ENCODE data around the gene NAA35.

The NAA35 gene

DNA sequence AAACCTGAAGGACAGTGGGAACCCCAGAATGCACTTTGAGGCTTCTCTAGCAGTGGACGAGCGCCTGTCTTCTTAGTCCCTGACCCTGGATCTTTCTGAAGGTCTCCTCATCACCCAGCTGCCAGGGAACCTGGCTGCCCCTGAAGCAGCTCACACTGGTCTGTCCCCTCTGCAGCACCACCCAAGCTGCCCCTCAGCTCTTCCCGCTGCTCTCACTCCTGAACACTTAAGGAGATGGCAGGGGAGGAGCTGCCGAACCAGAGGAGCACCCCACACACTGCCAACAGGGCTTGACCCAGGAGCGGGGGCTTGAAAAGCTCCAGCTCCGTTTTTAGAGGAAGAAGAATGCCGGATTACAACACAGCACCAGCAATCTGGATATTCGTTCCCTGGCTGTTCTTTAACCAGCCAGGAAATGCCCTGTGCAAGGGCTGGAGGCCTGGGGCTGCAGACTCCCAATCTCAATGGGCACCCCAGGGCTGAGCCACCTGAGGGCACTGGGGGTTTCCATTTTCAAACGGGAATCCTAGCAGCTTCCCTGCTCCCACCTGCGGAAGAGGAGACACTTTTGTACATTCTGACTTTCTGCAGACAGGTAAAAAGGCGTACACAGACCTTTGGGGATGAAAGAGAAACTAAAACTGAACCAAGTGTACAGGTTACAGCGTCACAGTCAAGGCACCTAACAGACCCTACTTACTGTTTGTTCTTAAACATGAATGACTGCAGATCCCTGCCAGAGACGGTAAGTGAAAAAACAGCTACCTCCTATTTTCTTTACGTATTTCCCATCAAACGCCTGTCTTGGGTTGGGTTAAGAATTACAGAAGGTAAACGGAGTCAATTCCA is 122.1 kb downstream of the NAA35 start:
- no peak for DNase-seq (ENCODE audit: low read depth)

DNA sequence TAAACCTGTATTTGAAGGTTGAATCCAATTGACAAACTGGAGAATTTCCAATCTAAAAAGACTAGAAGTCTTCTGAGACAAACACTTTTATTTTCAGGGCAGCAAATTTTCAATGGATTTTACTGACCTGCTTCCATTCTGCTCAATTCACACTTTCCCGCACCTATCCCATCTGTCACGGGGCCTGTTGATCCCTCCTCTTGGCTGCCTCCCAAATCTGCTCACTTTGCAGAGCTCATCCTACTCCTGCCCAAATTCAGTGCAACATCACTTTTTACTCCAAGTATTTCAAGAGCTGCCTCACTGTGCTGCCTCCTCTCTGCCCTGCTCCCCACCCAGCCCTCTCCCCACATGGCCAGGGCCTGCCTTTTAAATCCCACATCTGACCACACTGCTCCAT is 123.3 kb downstream of the NAA35 start:
- DNase-seq (ENCODE audit: low read depth) = no peak

DNA sequence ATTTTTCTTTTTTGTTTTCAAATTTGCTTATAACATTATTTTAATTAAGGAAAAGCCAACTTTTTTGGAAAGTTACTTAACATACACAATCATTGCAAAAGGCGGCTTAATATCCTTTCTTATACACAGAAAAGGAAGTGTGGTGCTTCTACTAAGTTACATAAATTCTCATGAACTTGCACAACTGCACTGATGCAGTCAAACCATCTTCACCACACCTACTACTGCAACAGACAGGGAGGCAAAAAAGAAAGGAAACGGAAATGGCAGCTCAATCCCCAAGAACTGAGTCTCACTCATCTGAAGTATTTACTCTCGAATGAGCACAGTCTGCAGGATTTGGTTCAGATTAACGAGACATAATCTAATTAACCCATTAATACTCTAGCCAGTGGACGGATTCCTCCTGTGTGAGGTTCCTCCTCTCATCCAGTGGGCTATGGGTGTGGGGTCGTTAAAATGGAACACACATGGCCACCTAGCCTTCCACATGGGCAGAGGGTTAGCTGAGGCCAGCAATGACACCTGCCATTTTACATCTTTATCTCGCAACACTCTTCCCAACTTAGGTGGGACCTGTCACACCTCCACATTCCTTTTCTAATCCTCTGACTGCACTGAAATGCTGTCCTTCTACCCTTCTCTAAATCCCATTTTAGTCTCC is 128.4 kb downstream of the NAA35 start:
- DNase-seq (ENCODE audit: low read depth) = no peak

Measured in stimulated activated CD8-positive, alpha-beta memory T cell treated with anti-CD3 and anti-CD28 coated beads, Interleukin-12 subunit alpha, Interleukin-12 subunit beta, amount 100 ng/mL, for 1 hour (primary cell).